Ectodermal cell (in vitro differentiated cells): ENCODE data around the gene NRF1.

Experiments used
- H3K27ac ChIP-seq: 2 replicates; pipeline ENCODE4 v1.7.0; 2013; ENCODE audit warnings: mild to moderate bottlenecking, low read depth, low read length; ENCODE audit not compliant: insufficient read depth, poor library complexity, severe bottlenecking
- H3K27me3 ChIP-seq: 2 replicates; pipeline ENCODE4 v1.7.0; 2013; ENCODE audit warnings: mild to moderate bottlenecking, low read length; ENCODE audit not compliant: insufficient read depth, control insufficient read depth, poor library complexity, severe bottlenecking
- H3K36me3 ChIP-seq: one replicate; pipeline ENCODE4 v1.7.0; 2013; ENCODE audit warnings: low read length; ENCODE audit not compliant: control insufficient read depth, insufficient read depth
- H3K4me1 ChIP-seq: one replicate; pipeline ENCODE4 v1.7.0; 2013; ENCODE audit warnings: low read length; ENCODE audit not compliant: control insufficient read depth, insufficient read depth
- H3K4me3 ChIP-seq: 2 replicates; pipeline ENCODE4 v1.7.0; 2013; ENCODE audit warnings: low read depth, low read length, control low read depth; ENCODE audit not compliant: insufficient read depth
- H3K9me3 ChIP-seq: 2 replicates; pipeline ENCODE4 v1.7.0; 2013; ENCODE audit warnings: mild to moderate bottlenecking, low read length, moderate library complexity; ENCODE audit not compliant: control insufficient read depth
- WGBS, 2 experiments: methylation state at CpG; one replicate each; pipeline ENCODE4 v1.1.7; 2013; ENCODE audit warnings: missing lambda C conversion rate in 2 of 2; 5-methylcytosine and 5-hydroxymethylcytosine counted together

The NRF1 gene

DNA sequence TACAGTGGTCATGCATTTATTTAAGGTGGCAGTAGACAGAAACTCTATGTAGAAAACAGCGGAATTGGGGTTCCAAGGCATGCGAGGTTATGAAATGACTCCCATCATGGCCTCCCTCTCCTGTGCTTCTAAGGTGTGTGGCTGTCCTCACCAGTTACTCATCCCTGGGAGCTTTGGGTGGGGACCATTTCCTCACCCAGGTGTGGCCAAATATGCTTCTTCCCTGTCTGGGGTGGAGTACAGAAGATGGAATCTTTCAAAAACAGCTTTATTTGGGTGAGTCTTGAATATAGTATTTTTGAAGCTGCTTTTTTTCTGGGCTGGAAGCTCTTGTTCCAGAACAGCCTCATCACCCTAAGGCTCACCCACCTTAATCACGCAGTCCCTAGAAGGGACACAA is 139.0 kb downstream of the NRF1 start:
- no peak overlapping the region for H3K27ac ChIP-seq
- H3K4me3 ChIP-seq: no peak overlapping the region
- H3K27me3 ChIP-seq: no peaks in the 10 kb centered on the region
- no peaks in the 10 kb centered on the region for H3K4me1 ChIP-seq
- no peaks in the 10 kb centered on the region for H3K36me3 ChIP-seq
- WGBS, 2 experiments: 96 to 98% methylated on average over 3 of the region's 3 CpGs
- no peaks in the 10 kb centered on the region for H3K9me3 ChIP-seq

DNA sequence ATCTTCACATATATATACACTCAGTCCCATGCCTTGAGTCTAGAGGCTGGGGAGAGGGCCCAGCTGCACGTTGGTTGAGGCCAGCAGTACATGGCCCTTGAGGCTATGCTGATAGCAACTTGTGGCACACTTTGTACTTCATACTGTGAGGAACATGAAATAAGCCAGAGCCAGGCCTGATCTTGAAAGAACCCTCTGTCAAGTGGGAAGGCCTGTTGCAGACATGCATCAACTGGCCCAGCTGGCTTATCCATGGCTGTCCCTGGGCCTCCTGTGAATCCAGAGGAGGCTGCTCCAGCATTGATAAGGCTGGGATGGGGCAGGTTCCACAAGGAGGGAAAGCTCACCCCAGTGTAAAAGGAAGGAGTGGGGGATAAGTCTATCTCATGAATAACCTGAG is 140.4 kb downstream of the NRF1 start:
- 91 to 95% methylated on average over 1 of the region's 1 CpG for WGBS, 2 experiments
- Histone ChIP-seq H3K4me3 (no peak overlapping the region), H3K27ac (no peak overlapping the region), H3K4me1 (no peaks in the 10 kb centered on the region), H3K9me3 (no peaks in the 10 kb centered on the region), H3K36me3 (peaks cover 6% of the 10 kb centered on the region), H3K27me3 (no peaks in the 10 kb centered on the region)

DNA sequence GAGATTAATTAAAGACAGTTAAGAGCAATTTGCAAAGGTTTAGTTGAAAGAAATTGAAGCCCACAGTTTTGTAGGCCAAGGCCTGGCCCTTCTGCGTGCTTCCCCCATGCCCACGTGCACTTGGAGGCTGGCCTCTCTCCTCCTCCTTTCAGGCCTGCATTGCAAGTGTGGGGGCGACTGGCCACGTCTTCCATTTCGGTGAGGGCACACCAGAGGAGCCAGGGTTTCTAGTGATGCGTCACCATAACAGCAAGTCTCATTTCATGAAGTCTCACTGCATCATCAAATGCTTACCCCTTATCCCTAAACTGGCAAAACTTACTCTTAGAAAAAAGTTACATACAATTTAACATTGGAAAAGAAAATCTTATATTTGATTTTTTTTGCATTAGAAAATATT is 141.2 kb downstream of the NRF1 start:
- no peaks in the 10 kb centered on the region for H3K9me3 ChIP-seq
- no peaks in the 10 kb centered on the region for H3K27me3 ChIP-seq
- no peak overlapping the region for H3K27ac ChIP-seq
- H3K4me1 ChIP-seq: no peaks in the 10 kb centered on the region
- WGBS, 2 experiments: 95 to 97% methylated on average over 6 of the region's 6 CpGs
- peaks cover 6% of the 10 kb centered on the region for H3K36me3 ChIP-seq
- H3K4me3 ChIP-seq: no peak overlapping the region

DNA sequence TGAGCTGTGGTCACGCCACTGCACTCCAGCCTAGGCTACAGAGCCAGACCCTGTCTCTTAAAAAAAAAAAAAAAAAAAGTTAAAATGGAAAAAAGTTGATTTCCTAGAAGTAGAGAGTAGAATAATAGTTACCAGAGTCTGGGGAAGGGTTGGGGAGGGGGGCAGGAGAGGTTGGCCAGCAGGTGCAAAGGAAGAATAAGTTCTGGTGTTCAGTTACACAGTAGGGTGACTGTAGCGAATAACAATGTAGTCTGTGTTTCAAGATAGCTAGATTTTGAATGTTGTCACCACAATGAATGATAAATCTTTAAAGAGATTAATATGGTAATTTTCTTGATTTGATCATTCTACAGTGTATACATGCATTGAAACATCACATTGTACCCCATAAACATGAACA is 142.9 kb downstream of the NRF1 start:
- Histone ChIP-seq H3K9me3 (no peaks in the 10 kb centered on the region), H3K36me3 (peaks cover 6% of the 10 kb centered on the region), H3K27ac (no peak overlapping the region), H3K27me3 (no peaks in the 10 kb centered on the region), H3K4me1 (no peaks in the 10 kb centered on the region), H3K4me3 (no peak overlapping the region)
- 100% methylated on average over 2 of the region's 2 CpGs for WGBS, 2 experiments

DNA sequence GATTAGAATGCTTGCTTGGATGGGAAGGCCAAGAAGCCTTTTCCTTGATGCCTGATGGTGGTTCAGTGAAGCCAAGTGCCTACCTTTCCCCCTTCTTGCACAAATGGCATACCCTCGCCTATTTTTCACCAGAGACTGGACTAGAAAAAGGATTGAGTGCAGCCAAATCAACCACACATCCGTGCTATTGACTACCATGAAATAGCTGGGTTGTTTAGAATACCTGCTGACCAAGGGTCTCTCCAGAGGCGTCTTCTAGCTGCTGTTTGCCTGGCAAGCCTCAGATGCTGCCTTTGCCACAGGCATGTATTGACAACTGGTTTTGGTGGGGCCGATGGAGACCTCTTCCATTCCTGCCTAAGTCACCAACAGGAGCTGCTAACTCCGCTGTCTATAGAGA is 146.5 kb downstream of the NRF1 start:
- WGBS, 2 experiments: 94 to 95% methylated on average over 5 of the region's 5 CpGs
- no peaks in the 10 kb centered on the region for H3K27me3 ChIP-seq
- no peaks in the 10 kb centered on the region for H3K4me1 ChIP-seq
- H3K4me3 ChIP-seq: no peak overlapping the region
- H3K9me3 ChIP-seq: no peaks in the 10 kb centered on the region
- H3K36me3 ChIP-seq: peaks cover 6% of the 10 kb centered on the region
- no peak overlapping the region for H3K27ac ChIP-seq

DNA sequence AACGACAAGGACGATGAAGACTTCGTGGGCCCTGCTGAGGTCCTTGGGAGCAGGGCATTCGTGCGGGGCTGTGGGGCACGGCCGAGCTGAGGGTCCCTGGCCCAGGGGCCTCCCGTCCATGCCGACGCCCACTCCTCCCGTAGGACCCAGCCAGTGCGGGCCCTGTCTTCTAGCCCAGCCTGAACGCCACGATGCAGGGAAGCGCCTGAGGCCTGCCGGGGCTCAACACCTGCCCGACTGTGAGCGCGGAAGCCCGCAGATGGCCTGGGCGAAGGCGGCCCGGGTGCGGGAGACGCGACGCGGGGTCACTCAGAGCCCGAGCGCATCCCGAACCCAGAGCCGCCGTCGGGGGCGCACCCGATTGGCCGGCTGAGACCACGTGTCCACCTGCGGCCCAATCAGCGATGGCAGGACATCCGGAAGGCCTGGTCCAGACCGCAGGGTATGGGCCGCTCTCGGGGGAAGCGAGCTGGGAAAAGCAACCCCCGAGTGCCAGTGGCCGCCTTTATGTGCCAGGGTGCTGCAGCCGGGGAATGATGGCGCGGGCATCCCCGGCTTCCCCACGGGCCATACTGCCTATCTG is 151.0 kb downstream of the NRF1 start:
- WGBS, 2 experiments: 96 to 97% methylated on average over 52 of the region's 52 CpGs

DNA sequence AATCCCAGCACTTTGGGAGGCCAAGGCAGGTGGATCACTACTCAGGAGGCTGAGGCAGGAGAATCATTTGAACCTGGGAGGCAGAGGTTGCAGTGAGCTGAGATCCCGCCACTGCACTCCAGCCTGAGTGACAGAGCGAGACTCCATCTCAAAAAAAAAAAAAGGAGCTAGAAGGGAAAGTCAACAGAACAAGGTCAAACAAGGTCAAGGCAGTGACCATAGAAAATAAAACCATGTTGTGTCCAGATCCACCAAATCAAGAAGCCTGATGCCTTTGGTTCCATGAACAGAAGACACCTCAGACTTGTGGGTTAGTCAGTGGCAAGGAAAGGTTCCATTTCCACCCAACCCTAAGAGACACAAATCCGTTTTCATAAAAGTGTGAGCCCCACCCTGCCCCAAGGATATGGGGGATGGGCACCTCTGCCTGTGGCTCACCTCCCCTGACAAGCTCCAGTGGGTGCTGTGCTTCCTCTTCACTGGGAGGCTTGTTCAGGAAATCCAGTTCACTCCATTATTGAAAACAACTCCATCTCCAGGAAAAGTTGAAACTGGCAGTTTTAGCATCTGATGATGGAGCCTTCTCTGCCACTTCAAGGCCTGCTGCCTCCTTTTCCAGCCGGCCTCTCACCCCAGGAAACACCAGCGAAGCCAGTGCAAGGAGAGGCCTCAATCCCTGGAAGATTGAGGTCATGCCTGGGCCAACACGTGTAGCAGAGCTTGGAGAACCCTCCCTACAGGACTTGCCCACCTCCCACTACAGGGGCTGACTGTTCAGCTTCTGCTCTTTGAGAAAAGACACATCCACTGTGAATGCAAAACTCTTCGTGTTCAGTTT is 152.9 kb downstream of the NRF1 start:
- Histone ChIP-seq H3K27ac (no peak overlapping the region), H3K4me1 (no peaks in the 10 kb centered on the region), H3K27me3 (no peaks in the 10 kb centered on the region), H3K4me3 (no peak overlapping the region), H3K9me3 (no peaks in the 10 kb centered on the region), H3K36me3 (no peaks in the 10 kb centered on the region)
- WGBS, 2 experiments: 86 to 89% methylated on average over 7 of the region's 7 CpGs

More for the DNA sequence above, 151.0 kb downstream of the NRF1 start:
- Histone ChIP-seq H3K27me3 (no peaks in the 10 kb centered on the region), H3K4me1 (no peaks in the 10 kb centered on the region), H3K27ac (no peak overlapping the region), H3K36me3 (no peaks in the 10 kb centered on the region), H3K4me3 (no peak overlapping the region), H3K9me3 (no peaks in the 10 kb centered on the region)

DNA sequence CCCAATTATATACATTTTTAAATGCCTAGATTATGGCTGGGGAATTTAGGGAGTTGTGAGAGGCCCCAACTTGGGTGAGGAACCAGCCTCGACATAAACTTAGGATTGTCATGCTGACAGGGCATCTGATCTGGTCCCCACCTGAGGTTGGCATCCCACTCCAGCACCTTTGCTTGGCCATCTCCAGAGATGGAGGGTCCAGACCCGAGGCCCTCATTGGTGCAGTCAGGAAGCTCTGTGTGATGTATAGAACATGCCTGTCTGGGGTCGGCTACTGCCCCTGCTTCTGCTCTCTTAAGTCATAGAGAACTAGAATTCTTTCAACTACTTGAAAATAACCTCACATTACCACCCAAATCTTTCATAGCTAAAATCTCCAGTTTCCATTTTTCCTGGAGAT is 153.8 kb downstream of the NRF1 start:
- Histone ChIP-seq H3K36me3 (no peaks in the 10 kb centered on the region), H3K9me3 (no peaks in the 10 kb centered on the region)

DNA sequence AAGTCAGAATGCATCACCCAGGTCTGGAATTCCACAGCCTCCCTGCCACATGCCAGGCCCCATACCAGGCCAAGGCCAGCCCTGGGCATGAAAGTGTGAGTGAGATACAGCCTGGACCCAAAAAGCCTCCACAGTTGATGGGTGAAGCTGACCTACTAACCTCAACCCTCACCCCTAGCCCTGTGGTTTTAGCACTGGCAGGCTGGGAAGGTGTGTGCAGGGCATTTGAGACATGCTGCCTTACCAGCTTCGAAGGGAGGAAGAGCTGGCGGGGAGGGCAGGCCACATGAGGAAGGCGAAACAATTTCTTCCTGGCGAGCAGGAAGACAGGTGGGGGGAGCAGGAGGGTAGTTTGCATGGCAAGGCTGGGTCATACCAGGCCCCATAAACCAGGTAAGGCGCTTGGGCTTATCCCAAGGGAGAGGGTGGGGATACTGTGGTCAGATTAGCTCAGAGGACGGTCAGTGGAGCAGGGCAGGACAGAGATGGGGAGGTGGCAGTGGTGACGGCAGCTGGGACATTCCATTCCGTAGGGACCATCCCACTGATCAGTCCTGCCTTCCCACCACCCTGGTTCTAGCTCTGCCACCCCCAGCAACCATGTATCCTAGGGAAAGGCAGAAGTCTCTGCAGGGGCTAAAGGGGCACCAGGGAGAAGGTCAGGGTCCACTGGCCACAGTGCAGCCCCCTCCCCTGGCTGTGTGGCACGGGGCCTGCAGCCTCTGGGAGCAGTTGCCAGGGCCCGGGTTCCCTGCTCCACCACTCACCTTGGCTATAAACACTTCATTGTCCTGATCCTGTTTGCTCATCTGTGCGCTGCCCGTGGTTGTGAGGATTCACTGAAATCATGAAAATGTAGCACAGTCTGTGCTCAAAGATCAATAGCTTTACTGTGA is 155.8 kb downstream of the NRF1 start:
- Histone ChIP-seq H3K4me3 (no peak overlapping the region), H3K36me3 (no peaks in the 10 kb centered on the region), H3K27me3 (no peaks in the 10 kb centered on the region), H3K4me1 (peaks cover 9% of the 10 kb centered on the region), H3K9me3 (no peaks in the 10 kb centered on the region), H3K27ac (no peak overlapping the region)
- 93% methylated on average over 12 of the region's 12 CpGs for WGBS, 2 experiments

More for the DNA sequence above, 153.8 kb downstream of the NRF1 start:
- no peak overlapping the region for H3K27ac ChIP-seq
- H3K4me3 ChIP-seq: no peak overlapping the region
- no peaks in the 10 kb centered on the region for H3K4me1 ChIP-seq
- no peaks in the 10 kb centered on the region for H3K27me3 ChIP-seq
- WGBS, 2 experiments: 93 to 94% methylated on average over 3 of the region's 3 CpGs
